HTR-8/SVneo (cell line): ENCODE data around the gene PIM2.

Experiments
- DNase-seq: peaks from one replicate; pipeline ENCODE4 v3.0.0; 2011; ENCODE audit warnings: low spot score, mixed read lengths; ENCODE audit not compliant: insufficient read length
- FAIRE-seq: peaks from 2 replicates; lab custom pipeline; 2011; peaks lifted over from hg19 to GRCh38; lab: Jason Lieb, UNC

Gene PIM2

GRCh38 chrX:48918643-48919340, at the start of gene PIM2:
Gene PIM2 (minus strand): TSS chrX:48919024. CDS start chrX:48918834, 190 bp downstream.
- DNase-seq: peak; percentile 80
- FAIRE-seq: no peak

- DNase-seq: no peak
- FAIRE-seq: no peak
Observed at GRCh38 chrX:48968377-48968776, 49.6 kb upstream of the PIM2 start.

DNA sequence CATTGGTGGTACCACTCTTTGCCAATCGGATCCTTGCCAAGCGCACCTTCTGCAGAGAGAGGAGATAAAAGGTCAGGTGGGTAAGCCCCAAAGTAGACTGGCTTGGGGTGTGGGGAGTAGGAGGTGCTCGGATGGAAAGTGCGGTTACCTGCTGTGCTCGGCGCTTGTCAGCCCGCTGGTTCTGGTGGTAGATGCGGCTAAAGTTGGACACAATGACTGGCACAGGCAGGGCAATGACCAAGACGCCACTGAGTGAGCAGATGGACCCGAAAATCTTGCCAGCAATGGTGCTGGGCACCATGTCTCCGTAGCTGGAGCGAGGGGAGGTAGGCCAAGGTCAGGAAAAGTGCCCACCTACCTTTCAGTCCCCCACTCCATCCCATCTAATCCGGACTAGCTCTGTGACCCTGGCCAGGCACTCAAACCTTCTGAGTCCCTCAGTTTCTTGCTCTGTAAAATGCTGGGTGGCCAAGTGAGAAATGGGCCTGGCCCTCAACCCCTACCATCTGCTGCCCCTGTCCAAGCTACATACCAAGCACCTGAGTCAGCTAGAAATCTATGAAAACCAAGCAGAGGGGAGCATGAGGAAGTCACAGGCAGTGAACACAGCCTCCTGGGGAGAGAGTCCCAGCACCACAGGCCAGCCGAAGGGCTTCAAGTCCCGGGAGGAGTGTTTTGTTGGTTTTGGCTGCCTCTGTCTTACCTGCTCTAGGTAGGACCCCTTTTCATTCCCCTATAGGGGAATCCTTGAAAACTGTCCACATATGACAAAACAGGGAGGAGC, 48.2 kb upstream of the PIM2 start:
- FAIRE-seq (no peak), DNase-seq (peak; percentile 26)

DNA sequence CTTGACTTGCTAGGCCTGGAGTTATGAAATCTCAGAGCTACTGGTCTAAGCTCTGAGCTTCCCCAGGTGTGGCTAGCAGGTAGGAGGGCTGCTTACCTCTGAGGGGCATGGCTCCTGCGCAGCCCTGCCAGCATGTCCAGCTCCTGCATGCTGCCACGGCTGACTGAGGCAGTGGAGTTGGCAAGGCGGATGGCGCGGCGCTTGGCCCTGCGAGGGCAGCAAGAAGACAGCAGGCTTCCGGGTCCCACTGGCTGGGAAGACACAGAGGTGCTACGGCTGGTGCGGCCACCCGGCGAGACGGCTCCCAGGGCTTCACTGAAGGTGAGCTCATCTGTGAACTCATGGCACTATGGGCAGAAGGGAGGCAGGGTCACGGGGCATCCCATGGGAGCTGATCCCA, 47.1 kb upstream of the PIM2 start:
- DNase-seq (no peak), FAIRE-seq (no peak)

GRCh38 chrX:48961585-48962091, 42.8 kb upstream of the PIM2 start:
- no peak for DNase-seq
- FAIRE-seq: no peak

DNA sequence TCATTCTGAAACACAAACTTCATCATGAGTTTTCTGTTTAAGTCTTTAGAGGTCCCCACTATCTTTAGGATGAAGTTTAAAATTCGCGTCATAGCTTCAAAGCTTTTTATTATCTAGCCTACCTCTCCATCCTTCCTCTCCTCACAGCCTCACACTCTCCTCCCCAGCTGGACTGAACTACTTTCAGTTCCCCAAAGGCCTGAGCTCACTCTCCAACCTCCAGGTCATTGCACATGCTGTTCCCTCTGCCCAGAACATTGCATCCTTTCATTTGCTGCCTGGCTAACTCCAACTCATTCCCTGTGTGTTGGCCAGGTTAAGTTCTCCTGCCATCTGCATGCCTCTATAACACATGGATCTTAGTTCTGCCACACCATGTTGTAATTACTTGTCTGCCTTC, 41.5 kb upstream of the PIM2 start:
- no peak for DNase-seq
- FAIRE-seq: no peak

DNA sequence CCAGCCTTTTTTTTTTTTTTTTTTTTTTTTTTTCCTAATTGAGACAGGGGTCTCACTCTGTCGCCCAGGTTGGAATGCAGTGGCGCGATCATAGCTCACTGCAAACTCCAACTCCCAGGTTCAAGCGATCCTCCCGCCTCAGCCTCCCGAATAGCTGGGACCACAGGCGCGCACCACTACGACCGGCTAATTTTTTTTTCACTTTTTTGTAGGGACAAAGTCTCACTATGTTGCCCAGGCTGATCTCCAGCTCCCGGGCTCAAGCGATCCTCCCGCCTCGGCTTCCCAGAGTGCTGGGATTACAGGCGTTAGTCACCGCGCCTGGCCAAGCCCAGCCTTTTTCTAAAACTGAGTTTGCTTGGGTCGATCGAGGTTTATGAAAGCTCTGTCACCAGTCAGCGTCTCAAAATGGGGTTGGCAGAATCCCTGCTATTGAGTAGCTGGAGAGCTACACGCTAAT, 39.8 kb upstream of the PIM2 start:
- DNase-seq: no peak
- no peak for FAIRE-seq

GRCh38 chrX:48957827-48958634, 39.2 kb upstream of the PIM2 start:
- DNase-seq: peak; percentile 92

GRCh38 chrX:48957477-48957826, 38.6 kb upstream of the PIM2 start, which contains the start of gene OTUD5:
Gene OTUD5 (minus strand): TSS chrX:48957607. CDS start chrX:48957570, 37 bp downstream.
- peak; percentile 41 for DNase-seq
- FAIRE-seq: no peak

More at GRCh38 chrX:48957827-48958634, 39.2 kb upstream of the PIM2 start:
- no peak for FAIRE-seq

DNA sequence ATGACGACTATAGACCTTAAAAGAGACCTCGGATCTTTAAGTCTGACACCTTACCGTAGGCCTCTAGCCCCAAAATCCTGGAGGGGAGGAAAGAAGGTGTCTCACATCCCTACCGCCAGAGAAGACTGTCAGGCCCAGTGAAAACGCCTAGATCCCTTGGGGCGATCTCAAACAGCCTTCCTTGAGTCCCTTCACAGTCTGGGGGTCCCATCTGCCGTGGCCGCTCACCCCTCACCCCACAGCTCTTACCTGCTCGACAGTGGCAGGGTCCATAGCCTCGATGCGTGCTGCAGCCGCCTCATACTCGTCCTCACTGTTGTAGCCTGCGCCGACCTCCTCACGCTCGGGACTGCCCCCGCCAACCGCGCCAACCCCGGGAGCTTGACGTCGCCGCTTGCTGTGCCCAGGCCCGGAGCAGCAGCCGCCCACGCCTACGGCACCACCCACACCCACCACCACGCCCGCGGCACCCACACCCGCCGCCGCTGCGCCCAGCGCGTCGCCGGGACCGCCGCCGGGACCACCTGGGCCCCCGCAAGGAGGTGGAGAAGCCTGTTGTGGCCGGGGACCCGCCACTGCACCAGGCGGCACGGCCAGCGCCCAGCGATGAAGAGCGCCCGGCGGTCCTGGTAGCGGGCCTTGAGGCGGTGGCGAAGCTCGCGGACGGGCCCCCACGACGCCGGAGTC, 38.0 kb upstream of the PIM2 start:
- no peak for FAIRE-seq

DNA sequence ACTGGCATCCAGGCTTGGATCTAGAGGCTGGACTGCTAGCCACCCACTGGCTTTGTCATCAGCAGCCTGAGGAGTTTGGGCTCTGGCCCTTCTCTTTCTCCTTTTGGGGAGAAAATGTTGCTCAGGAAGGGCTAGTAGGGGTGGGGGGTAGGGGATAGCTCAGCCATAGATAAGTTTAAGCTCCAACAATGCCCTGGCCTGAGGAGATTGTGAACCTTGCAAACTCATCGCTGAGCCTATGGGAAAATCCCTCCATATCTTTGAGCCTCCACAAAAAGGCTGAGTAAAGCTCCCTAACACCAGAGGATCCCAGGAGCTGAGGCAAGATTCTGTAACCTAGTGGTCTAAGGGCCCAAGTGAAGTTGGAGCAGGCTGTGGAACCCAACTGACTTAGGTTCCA, 29.8 kb upstream of the PIM2 start:
- DNase-seq (no peak), FAIRE-seq (no peak)

More for the DNA sequence above, 38.0 kb upstream of the PIM2 start:
- DNase-seq: no peak

- DNase-seq: peak; percentile 22
Observed at GRCh38 chrX:48945517-48946348, 26.9 kb upstream of the PIM2 start.

GRCh38 chrX:48942895-48943294, 24.1 kb upstream of the PIM2 start:
- DNase-seq: no peak
- no peak for FAIRE-seq

More at GRCh38 chrX:48945517-48946348, 26.9 kb upstream of the PIM2 start:
- FAIRE-seq: no peak

GRCh38 chrX:48940404-48940955, 21.7 kb upstream of the PIM2 start:
- no peak for FAIRE-seq
- no peak for DNase-seq

DNA sequence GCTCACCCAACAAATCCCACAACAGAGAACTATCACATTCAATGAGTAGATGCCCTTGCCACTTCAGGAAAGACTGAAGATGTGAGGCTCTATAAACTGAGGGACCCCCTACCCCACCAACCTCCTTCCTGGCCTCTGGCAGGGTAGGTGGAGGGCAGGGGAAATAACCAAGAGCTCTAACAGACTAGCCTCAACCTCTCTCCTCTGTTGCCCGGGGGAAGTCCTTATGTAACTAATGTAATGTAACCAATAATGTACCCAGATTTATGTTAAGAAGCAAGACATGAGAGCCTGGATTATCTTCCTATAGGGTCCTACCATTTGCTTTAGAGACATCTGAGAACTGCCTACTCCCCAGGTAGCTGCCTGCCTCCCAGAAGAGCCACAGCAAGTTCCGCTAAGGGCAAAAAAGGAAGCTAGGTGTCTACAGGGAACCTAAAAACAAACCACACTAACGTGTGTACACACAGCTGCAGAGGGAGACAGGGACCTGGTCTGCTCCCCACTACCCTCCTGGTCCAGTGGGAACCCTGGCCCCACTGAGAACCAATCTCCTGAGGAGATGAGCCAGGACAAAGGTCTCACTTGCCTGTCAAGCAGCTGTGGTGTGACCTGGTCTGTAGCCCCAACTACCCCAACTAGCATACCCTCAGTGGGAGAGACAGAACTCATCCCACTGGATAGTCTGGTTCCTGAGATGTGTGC, 20.9 kb upstream of the PIM2 start:
- no peak for FAIRE-seq
- no peak for DNase-seq

GRCh38 chrX:48938721-48939425, 20.0 kb upstream of the PIM2 start:
- DNase-seq (no peak), FAIRE-seq (no peak)
